B cell (primary cell): ENCODE data around the gene BHMT2. TPM values are rescaled to one million over a fixed set of nuclear protein-coding genes. Genes with fewer than 3 reads are reported as not detected.

Experiments
- ATAC-seq: fragments of 200-7000 bp; cut with Tn5 transposase; one replicate; pipeline ENCODE4 v1.10.0; 2021; ENCODE audit warnings: low read depth, mild to moderate bottlenecking, moderate number of reproducible peaks, moderate library complexity
- CTCF ChIA-PET: fragments of 350-600 bp; sonication (Branson Sonifier 250); formaldehyde crosslinking; loops from one replicate; lab custom pipeline; 2021; ENCODE audit warnings: antibody characterized with exemption, inconsistent platforms; lab: Charles Lee
- POLR2A ChIA-PET: fragments of 350-600 bp; sonication (Branson Sonifier 250); formaldehyde crosslinking; loops from one replicate; lab custom pipeline; 2021; ENCODE audit warnings: antibody characterized with exemption; lab: Charles Lee
- DNase-seq: peaks from one replicate; pipeline ENCODE4 v3.0.0; 2013
- H2AFZ ChIP-seq: 2 replicates; pipeline ENCODE4 v1.6.1; 2012; ENCODE audit warnings: mild to moderate bottlenecking, low read depth, low read length; ENCODE audit not compliant: insufficient read depth, poor library complexity, severe bottlenecking
- H3K27ac ChIP-seq, 2 donors: 1 replicate in 1 of 2; 2 replicates in 1 of 2; pipeline ENCODE4 v1.5.1; 2012 to 2013; ENCODE audit warnings: low read length in 2 of 2, mild to moderate bottlenecking in 2 of 2, moderate library complexity in 1 of 2
- H3K27me3 ChIP-seq, 4 experiments: fragments of 200-600 bp in 1 of 4; sonication (generic) in 1 of 4; replicated peaks in 1 of 4; 1 replicate in 2 of 4; 2 replicates in 2 of 4; pipeline versions ENCODE4 v1.6.1 to v1.7.0; 2013 to 2016; ENCODE audit warnings: low read length in 3 of 4, mild to moderate bottlenecking in 2 of 4, mixed read lengths in 1 of 4, moderate library complexity in 1 of 4; ENCODE audit not compliant: insufficient read depth in 4 of 4, control insufficient read depth in 3 of 4; ENCODE audit errors: control extremely low read depth in 1 of 4
- H3K36me3 ChIP-seq, 2 experiments: replicated peaks in 1 of 2; 1 replicate in 1 of 2; 2 replicates in 1 of 2; pipeline versions ENCODE4 v1.6.1 to v1.7.1; 2013; ENCODE audit warnings: low read length in 1 of 2; ENCODE audit not compliant: insufficient read depth in 2 of 2, control insufficient read depth in 1 of 2; ENCODE audit errors: control extremely low read depth in 1 of 2, extremely low read depth in 1 of 2
- H3K4me1 ChIP-seq, 2 donors: fragments of 200-600 bp in 1 of 2; sonication (generic) in 1 of 2; 1 replicate in 1 of 2; 2 replicates in 1 of 2; pipeline versions ENCODE4 v1.5.1 to v1.6.1; 2013 to 2017; ENCODE audit warnings: low read length in 2 of 2; ENCODE audit not compliant: control insufficient read depth in 2 of 2, insufficient read depth in 2 of 2
- H3K4me2 ChIP-seq: replicated peaks from 2 replicates; pipeline ENCODE3; 2012; ENCODE audit warnings: mild to moderate bottlenecking, low read depth, low read length; ENCODE audit not compliant: poor library complexity, severe bottlenecking
- H3K4me3 ChIP-seq, 5 experiments: fragments of 200-600 bp in 1 of 5; sonication (generic) in 1 of 5; 1 replicate in 3 of 5; 2 replicates in 2 of 5; pipeline versions ENCODE4 v1.5.1 to v1.7.0; 2011 to 2016; ENCODE audit warnings: low read length in 4 of 5, mild to moderate bottlenecking in 4 of 5, low read depth in 2 of 5, control low read depth in 1 of 5, moderate library complexity in 1 of 5; ENCODE audit not compliant: insufficient read depth in 1 of 5; ENCODE audit errors: control extremely low read depth in 1 of 5, extremely low read depth in 1 of 5
- H3K79me2 ChIP-seq: fragments of 200-600 bp; sonication (generic); one replicate; pipeline ENCODE4 v1.6.0; 2016; ENCODE audit warnings: low read length; ENCODE audit not compliant: control insufficient read depth, insufficient read depth
- H3K9ac ChIP-seq: fragments of 200-600 bp; sonication (generic); 2 replicates; pipeline ENCODE4 v1.6.1; 2017; ENCODE audit warnings: mild to moderate bottlenecking, low read length, moderate library complexity
- H3K9me3 ChIP-seq, 3 donors: one replicate each; pipeline versions ENCODE4 v1.6.1 to v1.7.1; 2013; ENCODE audit warnings: low read length in 2 of 3; ENCODE audit not compliant: control insufficient read depth in 2 of 3, insufficient read depth in 1 of 3; ENCODE audit errors: control extremely low read depth in 1 of 3
- H4K20me1 ChIP-seq: 2 replicates; pipeline ENCODE4 v1.6.0; 2012; ENCODE audit warnings: mild to moderate bottlenecking, low read length; ENCODE audit not compliant: insufficient read depth, control insufficient read depth, poor library complexity, severe bottlenecking
- H3K27ac Mint-ChIP-seq: one replicate; pipeline ENCODE4 v1.8.0; 2021; ENCODE audit warnings: mixed read lengths
- H3K27me3 Mint-ChIP-seq: one replicate; pipeline ENCODE4 v1.8.0; 2021; ENCODE audit warnings: mixed read lengths
- H3K4me1 Mint-ChIP-seq: one replicate; pipeline ENCODE4 v1.8.0; 2021; ENCODE audit warnings: mixed read lengths
- H3K4me3 Mint-ChIP-seq: one replicate; pipeline ENCODE4 v1.8.0; 2021; ENCODE audit warnings: mixed read lengths
- H3K9me3 Mint-ChIP-seq: one replicate; pipeline ENCODE4 v1.8.0; 2022; ENCODE audit warnings: mixed read lengths; ENCODE audit not compliant: insufficient read depth
- CTCF ChIP-seq: fragments of 200-600 bp; IDR thresholded peaks from one replicate; pipeline ENCODE4 v1.8.0; 2022; ENCODE audit warnings: antibody characterized with exemption, mild to moderate bottlenecking
- EZH2 ChIP-seq: IDR thresholded peaks from 2 replicates; pipeline ENCODE4 v1.6.1; 2012; ENCODE audit warnings: borderline replicate concordance, low read depth, mild to moderate bottlenecking, moderate library complexity, low read length; ENCODE audit not compliant: insufficient read depth, poor library complexity, severe bottlenecking
- WGBS: methylation state at CpG from one replicate; pipeline ENCODE4 v1.1.5; 2013; ENCODE audit warnings: missing lambda C conversion rate; ENCODE audit not compliant: insufficient coverage; 5-methylcytosine and 5-hydroxymethylcytosine counted together
- intact Hi-C: fragments of 100-400 bp; cut with micrococcal nuclease; formaldehyde crosslinking; loops from one replicate; pipeline ENCODE4 v1.10.0; 2022
- polyA minus RNA-seq: library from RNA; depleted of rRNA, polyadenylated mRNA; stranded (reverse); fragments of >200 nt; gene quantifications from 2 replicates; pipeline ENCODE4 v1.2.3, GENCODE V29; 2012
- polyA plus RNA-seq: library from polyadenylated mRNA; depleted of rRNA; stranded (reverse); fragments of >200 nt; gene quantifications from 2 replicates; pipeline ENCODE4 v1.2.3, GENCODE V29; 2012
- total RNA-seq, 2 donors: library from RNA; stranded (reverse); fragments of 120-200 nt in 1 of 2; gene quantifications; 1 replicate in 1 of 2; 2 replicates in 1 of 2; pipeline versions ENCODE4 v1.2.3 to v1.2.4, GENCODE V29; 2013 to 2022

Gene BHMT2
- total RNA-seq (not detected in 2 replicates), polyA plus RNA-seq (not detected in 2 replicates), polyA minus RNA-seq (not detected in 2 replicates)
- total RNA-seq (2013): 0.02 TPM

GRCh38 chr5:79069488-79070349 is at the start of gene BHMT2, which contains the start of gene DMGDH:
BHMT2 (plus strand) TSS chr5:79069767; CDS start chr5:79069783, 16 bp downstream.
DMGDH (minus strand) TSS chr5:79069674; CDS start chr5:79069620, 54 bp downstream.
- H4K20me1 ChIP-seq: no peaks in the 10 kb centered on the region
- no peaks in the 10 kb centered on the region for H3K79me2 ChIP-seq
- no peaks in the 10 kb centered on the region for H3K9me3 Mint-ChIP-seq
- ATAC-seq: no peak
- H3K27me3 ChIP-seq: peaks cover 0 to 21% (median 15%) of the 10 kb centered on the region in 4 experiments
- TF ChIP-seq EZH2 (no peak), CTCF (no peak)
- no peak for DNase-seq
- H3K4me1 ChIP-seq: no peaks in the 10 kb centered on the region
- ChIA-PET POLR2A (no interaction called here), CTCF (interaction anchor here (0.6 kb wide), 1 partner anchor 397 kb away, joined by 5 read pairs; no protein-coding TSS in a partner anchor)
- 38% methylated on average over 75 of the region's 79 CpGs for WGBS
- no peaks in the 10 kb centered on the region for H3K36me3 ChIP-seq
- no peak within 1 kb of the TSS for H3K9ac ChIP-seq
- no peak within 1 kb of the TSS for H3K27ac Mint-ChIP-seq
- no peak within 1 kb of the TSS for H3K27ac ChIP-seq
- H2AFZ ChIP-seq: no peak within 1 kb of the TSS
- no peak within 1 kb of the TSS for H3K4me3 Mint-ChIP-seq
- H3K27me3 Mint-ChIP-seq: peaks cover 32% of the 10 kb centered on the region
- H3K4me3 ChIP-seq: no peak within 1 kb of the TSS
- intact Hi-C loops: no loop called here
- no peak within 1 kb of the TSS for H3K4me2 ChIP-seq
- peaks cover 0 to 11% (median 0%) of the 10 kb centered on the region in 3 donors for H3K9me3 ChIP-seq
- H3K4me1 Mint-ChIP-seq: no peaks in the 10 kb centered on the region
